PC-3 (cell line): Measurements from ENCODE around the gene PAX7. TPM values are rescaled to one million over a fixed set of nuclear protein-coding genes. Genes with fewer than 3 reads are reported as not detected.

Source experiments
- ATAC-seq: fragments of 200-7000 bp; cut with Tn5 transposase; 2 replicates; pipeline ENCODE4 v1.9.1; 2020; ENCODE audit warnings: mild to moderate bottlenecking, moderate library complexity
- BruUV-seq: library from RNA; stranded (reverse); fragments of 400-500 nt; replicated peaks from 2 replicates; lab custom pipeline; 2021; lab: Mats Ljungman, UMichigan
- CTCF ChIA-PET: fragments of 300-600 bp; sonication (Branson Sonifier 250); formaldehyde crosslinking; loops from one replicate; lab custom pipeline; 2022; ENCODE audit warnings: antibody characterized with exemption; lab: Charles Lee
- POLR2A ChIA-PET: fragments of 300-600 bp; sonication (Branson Sonifier 250); formaldehyde crosslinking; loops from one replicate; lab custom pipeline; 2022; ENCODE audit warnings: antibody characterized with exemption; ENCODE audit not compliant: unreplicated experiment; lab: Charles Lee
- DNase-seq: peaks from one replicate; pipeline ENCODE4 v3.0.0-alpha.2; 2015
- H2AFZ ChIP-seq: fragments of 300-600 bp; sonication (generic); 2 replicates; pipeline ENCODE4 v1.6.0; 2016; ENCODE audit warnings: antibody characterized with exemption, low read length
- H3F3A ChIP-seq: fragments of 300-600 bp; sonication (generic); one replicate; pipeline ENCODE4 v1.6.0; 2017; ENCODE audit warnings: antibody characterized with exemption, low read length, control low read depth, mild to moderate bottlenecking; ENCODE audit not compliant: unreplicated experiment
- H3K27ac ChIP-seq: fragments of 300-600 bp; sonication (generic); 2 replicates; pipeline ENCODE4 v1.5.1; 2016; ENCODE audit warnings: mild to moderate bottlenecking, low read length
- H3K27me3 ChIP-seq: fragments of 300-600 bp; sonication (generic); 2 replicates; pipeline ENCODE4 v1.6.1; 2016; ENCODE audit warnings: low read length, mixed read lengths
- H3K36me3 ChIP-seq: fragments of 300-600 bp; sonication (generic); 2 replicates; pipeline ENCODE4 v1.6.1; 2016; ENCODE audit warnings: low read depth, mixed run types, low read length, mixed read lengths
- H3K4me1 ChIP-seq: fragments of 300-600 bp; sonication (generic); 2 replicates; pipeline ENCODE4 v1.5.1; 2016; ENCODE audit warnings: low read length; ENCODE audit not compliant: insufficient read depth
- H3K4me2 ChIP-seq: fragments of 300-600 bp; sonication (generic); 2 replicates; pipeline ENCODE4 v1.6.0; 2016; ENCODE audit warnings: low read length
- H3K4me3 ChIP-seq: fragments of 300-600 bp; sonication (generic); 2 replicates; pipeline ENCODE4 v1.5.1; 2016; ENCODE audit warnings: mild to moderate bottlenecking, low read length, mixed read lengths
- H3K79me2 ChIP-seq: fragments of 300-600 bp; sonication (generic); 2 replicates; pipeline ENCODE4 v1.6.1; 2017; ENCODE audit warnings: low read length, mixed read lengths
- H3K9ac ChIP-seq: fragments of 300-600 bp; sonication (generic); 2 replicates; pipeline ENCODE4 v1.6.0; 2016; ENCODE audit warnings: mild to moderate bottlenecking, low read length
- H3K9me2 ChIP-seq: fragments of 300-600 bp; sonication (generic); replicated peaks from 2 replicates; pipeline ENCODE4 v1.6.1; 2016; ENCODE audit warnings: mixed run types, low read length, mixed read lengths
- H3K9me3 ChIP-seq: fragments of 300-600 bp; sonication (generic); 2 replicates; pipeline ENCODE4 v1.6.1; 2016; ENCODE audit warnings: low read length, mixed read lengths
- H4K20me1 ChIP-seq: fragments of 300-600 bp; sonication (generic); 2 replicates; pipeline ENCODE4 v1.6.1; 2016; ENCODE audit warnings: low read length, mixed read lengths
- CTCF ChIP-seq: fragments of 300-600 bp; sonication (generic); conservative IDR thresholded peaks from 2 replicates; pipeline ENCODE4 v1.5.1; 2017; ENCODE audit warnings: antibody characterized with exemption, low read depth, mild to moderate bottlenecking, low read length
- EZH2 ChIP-seq: fragments of 300-600 bp; sonication (generic); IDR thresholded peaks from one replicate; pipeline ENCODE4 v1.6.1; 2017; ENCODE audit warnings: antibody characterized with exemption, mild to moderate bottlenecking, low read length; ENCODE audit not compliant: unreplicated experiment
- EZH2phosphoT487 ChIP-seq: fragments of 300-600 bp; sonication (generic); IDR thresholded peaks from 2 replicates; pipeline ENCODE4 v1.6.1; 2018; ENCODE audit warnings: mild to moderate bottlenecking, antibody characterized with exemption, low read length, borderline replicate concordance
- intact Hi-C: fragments of 100-400 bp; cut with micrococcal nuclease; formaldehyde crosslinking; loops from 2 replicates; pipeline ENCODE4 v1.9.0; 2023
- total RNA-seq: library from RNA; depleted of rRNA; stranded (reverse); fragments of >200 nt; gene quantifications from 2 replicates; pipeline ENCODE4 v1.2.3, GENCODE V29; 2014

The PAX7 gene
- total RNA-seq, 1 experiment from 2014 or later, result not detected

- Histone ChIP-seq H2AFZ (no peak overlapping the region), H3K27me3 (peaks cover 31% of the 10 kb centered on the region), H3K79me2 (no peaks in the 10 kb centered on the region), H4K20me1 (no peaks in the 10 kb centered on the region), H3K4me2 (no peak overlapping the region), H3K4me1 (no peaks in the 10 kb centered on the region), H3F3A (no peaks in the 10 kb centered on the region), H3K4me3 (no peak overlapping the region), H3K36me3 (no peaks in the 10 kb centered on the region), H3K9ac (no peak overlapping the region), H3K9me2 (no peaks in the 10 kb centered on the region), H3K9me3 (no peaks in the 10 kb centered on the region), H3K27ac (no peak overlapping the region)
- ChIA-PET POLR2A (no interaction called here), CTCF (no interaction called here)
- intact Hi-C loops, result no loop called here
- no peak for DNase-seq
- no TSS peak for BruUV-seq
- TF ChIP-seq EZH2 (no peak), EZH2phosphoT487 (no peak), CTCF (no peak)
- no peak for ATAC-seq
Measured at GRCh38 chr1:18738617-18739016, 108.0 kb downstream of the PAX7 start.

GRCh38 chr1:18739408-18739807 is 108.8 kb downstream of the PAX7 start:
- Histone ChIP-seq H3K79me2 (no peaks in the 10 kb centered on the region), H4K20me1 (no peaks in the 10 kb centered on the region), H3K9me3 (no peaks in the 10 kb centered on the region), H2AFZ (no peak overlapping the region), H3K27me3 (peaks cover 23% of the 10 kb centered on the region), H3K9ac (no peak overlapping the region), H3K4me2 (no peak overlapping the region), H3K4me1 (no peaks in the 10 kb centered on the region), H3K9me2 (no peaks in the 10 kb centered on the region), H3K4me3 (no peak overlapping the region), H3K36me3 (no peaks in the 10 kb centered on the region), H3F3A (no peaks in the 10 kb centered on the region), H3K27ac (no peak overlapping the region)
- ATAC-seq (no peak), DNase-seq (no peak)
- BruUV-seq, result no TSS peak
- CTCF ChIA-PET, result no interaction called here
- POLR2A ChIA-PET, result no interaction called here
- no peak for TF ChIP-seq CTCF
- no peak for TF ChIP-seq EZH2
- TF ChIP-seq EZH2phosphoT487, result no peak
- intact Hi-C loops, result no loop called here

GRCh38 chr1:18739897-18740296 is 109.3 kb downstream of the PAX7 start:
- Histone ChIP-seq H3K27ac (no peak overlapping the region), H3K36me3 (no peaks in the 10 kb centered on the region), H3K9me2 (no peaks in the 10 kb centered on the region), H4K20me1 (no peaks in the 10 kb centered on the region), H3K4me1 (no peaks in the 10 kb centered on the region), H3K4me3 (no peak overlapping the region), H2AFZ (no peak overlapping the region), H3K9ac (no peak overlapping the region), H3K4me2 (no peak overlapping the region), H3K27me3 (peaks cover 18% of the 10 kb centered on the region; the same call in 1 of the 2 replicates), H3F3A (no peaks in the 10 kb centered on the region), H3K79me2 (no peaks in the 10 kb centered on the region), H3K9me3 (no peaks in the 10 kb centered on the region)
- intact Hi-C loops, result no loop called here
- no peak for DNase-seq
- CTCF ChIA-PET, result no interaction called here
- ATAC-seq, result no peak
- BruUV-seq, result no TSS peak
- POLR2A ChIA-PET, result no interaction called here
- TF ChIP-seq CTCF (no peak), EZH2phosphoT487 (no peak), EZH2 (no peak)
